GM04504 (cell line): ENCODE results near the gene ZMIZ1.

Source experiments
- DNase-seq: peaks from one replicate; pipeline ENCODE4 v3.0.0-alpha.2; 2012; ENCODE audit warnings: low read depth

ZMIZ1 gene

GRCh38 chr10:79082035-79082373, 13.2 kb downstream of the ZMIZ1 start:
- no peak for DNase-seq

GRCh38 chr10:79082631-79083596, 14.1 kb downstream of the ZMIZ1 start:
- no peak for DNase-seq

- peak; percentile 84 for DNase-seq
These were observed 15.5 kb downstream of the ZMIZ1 start for GRCh38 chr10:79084012-79084971.

GRCh38 chr10:79084972-79085597, 16.3 kb downstream of the ZMIZ1 start:
- no peak for DNase-seq

- DNase-seq, result no peak
These were observed 18.1 kb downstream of the ZMIZ1 start for GRCh38 chr10:79086822-79087221.

- no peak for DNase-seq
These were observed 19.0 kb downstream of the ZMIZ1 start for GRCh38 chr10:79087721-79088120.

GRCh38 chr10:79088176-79088575, 19.4 kb downstream of the ZMIZ1 start:
- no peak for DNase-seq

- DNase-seq, result no peak
These were observed 20.0 kb downstream of the ZMIZ1 start for GRCh38 chr10:79088613-79089355.

GRCh38 chr10:79089632-79090031, 20.9 kb downstream of the ZMIZ1 start:
- no peak for DNase-seq

- DNase-seq, result no peak
These were observed 21.5 kb downstream of the ZMIZ1 start for GRCh38 chr10:79090134-79090803.

GRCh38 chr10:79092292-79092896, 23.6 kb downstream of the ZMIZ1 start:
- DNase-seq, result no peak

GRCh38 chr10:79093658-79094411, 25.1 kb downstream of the ZMIZ1 start:
- no peak for DNase-seq

GRCh38 chr10:79094412-79095175, 25.8 kb downstream of the ZMIZ1 start:
- no peak for DNase-seq

GRCh38 chr10:79095316-79095715, 26.6 kb downstream of the ZMIZ1 start:
- DNase-seq, result no peak

- no peak for DNase-seq
These were observed 27.7 kb downstream of the ZMIZ1 start for GRCh38 chr10:79096514-79096913.

- no peak for DNase-seq
These were observed 28.5 kb downstream of the ZMIZ1 start for GRCh38 chr10:79097021-79097872.

- DNase-seq, result no peak
These were observed 29.3 kb downstream of the ZMIZ1 start for GRCh38 chr10:79098061-79098460.

GRCh38 chr10:79098596-79099015, 29.8 kb downstream of the ZMIZ1 start:
- DNase-seq, result no peak
